CD4-positive, alpha-beta T cell (primary cell): ENCODE results near the gene COL13A1. TPM values are rescaled to one million over a fixed set of nuclear protein-coding genes. Genes with fewer than 3 reads are reported as not detected.

ENCODE experiments used
- ATAC-seq: fragments of 200-7000 bp; cut with Tn5 transposase; one replicate; pipeline ENCODE4 v1.10.0; 2022; ENCODE audit warnings: mild to moderate bottlenecking; ENCODE audit not compliant: poor library complexity
- CTCF ChIA-PET: fragments of 350-600 bp; sonication (Branson Sonifier 250); formaldehyde crosslinking; loops from one replicate; lab custom pipeline; 2021; ENCODE audit warnings: antibody characterized with exemption, inconsistent platforms; lab: Charles Lee
- POLR2A ChIA-PET: fragments of 350-600 bp; sonication (Branson Sonifier 250); formaldehyde crosslinking; loops from one replicate; lab custom pipeline; 2021; ENCODE audit warnings: antibody characterized with exemption, inconsistent platforms; lab: Charles Lee
- DNase-seq, 14 experiments: peaks; one replicate each; pipeline ENCODE4 v3.0.0-alpha.2; 2013 to 2020; ENCODE audit warnings: mixed read lengths in 2 of 14
- H3K27ac ChIP-seq, 2 donors: one replicate each; pipeline versions ENCODE4 v1.5.1 to v1.7.0; 2013; ENCODE audit warnings: low read length in 2 of 2, low read depth in 1 of 2, mild to moderate bottlenecking in 1 of 2
- H3K27me3 ChIP-seq, 2 experiments: 1 replicate in 1 of 2; 2 replicates in 1 of 2; pipeline versions ENCODE4 v1.6.1 to v1.7.0; 2013; ENCODE audit warnings: low read length in 2 of 2, control low read depth in 1 of 2, mild to moderate bottlenecking in 1 of 2, moderate library complexity in 1 of 2; ENCODE audit not compliant: insufficient read depth in 2 of 2, control insufficient read depth in 1 of 2
- H3K36me3 ChIP-seq: one replicate; pipeline ENCODE4 v1.6.1; 2013; ENCODE audit warnings: low read length, control low read depth; ENCODE audit not compliant: insufficient read depth
- H3K4me1 ChIP-seq: one replicate; pipeline ENCODE4 v1.6.1; 2013; ENCODE audit warnings: low read length, control low read depth; ENCODE audit not compliant: insufficient read depth
- H3K4me3 ChIP-seq: one replicate; pipeline ENCODE4 v1.5.1; 2013; ENCODE audit warnings: mild to moderate bottlenecking, low read length, moderate library complexity
- H3K9me3 ChIP-seq, 2 experiments: 1 replicate in 1 of 2; 2 replicates in 1 of 2; pipeline versions ENCODE4 v1.6.1 to v1.7.0; 2013; ENCODE audit warnings: low read length in 2 of 2, mild to moderate bottlenecking in 2 of 2, control low read depth in 1 of 2, moderate library complexity in 1 of 2; ENCODE audit not compliant: control insufficient read depth in 1 of 2, insufficient read depth in 1 of 2
- H3K27ac Mint-ChIP-seq: one replicate; pipeline ENCODE4 v1.8.0; 2020; ENCODE audit warnings: mixed read lengths
- H3K27me3 Mint-ChIP-seq: one replicate; pipeline ENCODE4 v1.8.0; 2021; ENCODE audit warnings: mixed read lengths
- H3K36me3 Mint-ChIP-seq: one replicate; pipeline ENCODE4 v1.8.0; 2021; ENCODE audit warnings: low read depth, mixed read lengths
- H3K4me1 Mint-ChIP-seq: one replicate; pipeline ENCODE4 v1.8.0; 2021; ENCODE audit warnings: low read depth, mixed read lengths
- H3K4me3 Mint-ChIP-seq: one replicate; pipeline ENCODE4 v1.8.0; 2020; ENCODE audit warnings: mild to moderate bottlenecking, mixed read lengths
- H3K9me3 Mint-ChIP-seq: one replicate; pipeline ENCODE4 v1.8.0; 2020; ENCODE audit warnings: mixed read lengths
- CTCF ChIP-seq: fragments of 200-600 bp; IDR thresholded peaks from one replicate; pipeline ENCODE4 v1.8.0; 2022; ENCODE audit warnings: antibody characterized with exemption, mild to moderate bottlenecking
- intact Hi-C, 2 experiments: fragments of 100-400 bp; cut with DNase I in 1 of 2; cut with micrococcal nuclease in 1 of 2; formaldehyde crosslinking; loops; one replicate each; pipeline versions ENCODE4 v1.15.1 to v1.9.0; 2023 to 2025; cut with DNase I, micrococcal nuclease
- total RNA-seq, 174 experiments: library from RNA in 2 of 174; stranded (reverse) in 2 of 174; gene quantifications; one replicate each; pipeline ENCODE4 v1.2.3 and lab custom pipeline; 2021 to 2026

The COL13A1 gene
- total RNA-seq, 2 experiments from 2014 or later: not detected

- ChIA-PET CTCF (no interaction called here), POLR2A (no interaction called here)
- no peak for TF ChIP-seq CTCF
- Histone ChIP-seq H3K9me3 (no peaks in the 10 kb centered on the region), H3K27me3 (no peaks in the 10 kb centered on the region), H3K27ac (no peak overlapping the region), H3K4me3 (no peak overlapping the region), H3K4me1 (no peaks in the 10 kb centered on the region), H3K36me3 (no peaks in the 10 kb centered on the region)
- Mint-ChIP-seq H3K36me3 (no peaks in the 10 kb centered on the region), H3K4me1 (no peaks in the 10 kb centered on the region), H3K27ac (no peak overlapping the region), H3K27me3 (no peaks in the 10 kb centered on the region), H3K9me3 (no peaks in the 10 kb centered on the region), H3K4me3 (no peak overlapping the region)
- no peak for DNase-seq
- ATAC-seq: no peak
- intact Hi-C loops: no loop called here
Measured at GRCh38 chr10:69895759-69896158, 94.1 kb downstream of the COL13A1 start.

GRCh38 chr10:69896606-69897231, 95.0 kb downstream of the COL13A1 start:
- ChIA-PET CTCF (no interaction called here), POLR2A (no interaction called here)
- H3K36me3 Mint-ChIP-seq: no peaks in the 10 kb centered on the region
- Histone ChIP-seq H3K4me3 (no peak overlapping the region), H3K4me1 (no peaks in the 10 kb centered on the region), H3K36me3 (no peaks in the 10 kb centered on the region), H3K27me3 (no peaks in the 10 kb centered on the region), H3K27ac (no peak overlapping the region), H3K9me3 (no peaks in the 10 kb centered on the region)
- no peak overlapping the region for H3K27ac Mint-ChIP-seq
- H3K9me3 Mint-ChIP-seq: no peaks in the 10 kb centered on the region
- H3K4me3 Mint-ChIP-seq: no peak overlapping the region
- no peak for ATAC-seq
- no peak for TF ChIP-seq CTCF
- intact Hi-C loops: no loop called here
- H3K4me1 Mint-ChIP-seq: no peaks in the 10 kb centered on the region
- no peaks in the 10 kb centered on the region for H3K27me3 Mint-ChIP-seq
- no peak for DNase-seq

- H3K4me1 ChIP-seq: no peaks in the 10 kb centered on the region
- Mint-ChIP-seq H3K36me3 (no peaks in the 10 kb centered on the region), H3K9me3 (no peaks in the 10 kb centered on the region), H3K4me1 (no peaks in the 10 kb centered on the region), H3K27me3 (no peaks in the 10 kb centered on the region), H3K27ac (no peak overlapping the region), H3K4me3 (no peak overlapping the region)
- no peak overlapping the region for H3K4me3 ChIP-seq
- no peak for TF ChIP-seq CTCF
- ATAC-seq (no peak), DNase-seq (no peak)
- ChIA-PET POLR2A (no interaction called here), CTCF (no interaction called here)
- H3K27me3 ChIP-seq: no peaks in the 10 kb centered on the region
- intact Hi-C loops: no loop called here
- no peak overlapping the region for H3K27ac ChIP-seq
- H3K9me3 ChIP-seq: no peaks in the 10 kb centered on the region
- no peaks in the 10 kb centered on the region for H3K36me3 ChIP-seq
Measured at GRCh38 chr10:69897432-69897831, 95.7 kb downstream of the COL13A1 start.
